Right renal cortex interstitium (tissue), 3 donors: Measurements from ENCODE around the gene CYP4X1. TPM values are rescaled to one million over a fixed set of nuclear protein-coding genes. Genes with fewer than 3 reads are reported as not detected.
"Not testable (repeated sequence)": the region's sequence is repeated elsewhere in the genome, so short reads cannot be mapped to it uniquely, and the experiment has no call there.

Experiments used
- DNase-seq, 3 donors: peaks; one replicate each; pipeline ENCODE4 v3.0.0-alpha.2; 2013; ENCODE audit warnings: low read depth in 3 of 3, low spot score in 2 of 3
- polyA plus RNA-seq, 3 donors: library from polyadenylated mRNA; unstranded; fragments of 120-200 nt; gene quantifications; one replicate each; pipeline ENCODE4 v1.2.1, GENCODE V29; 2013; ENCODE audit not compliant: insufficient read length in 3 of 3

CYP4X1 gene
- 10 to 100 TPM; 10.0 to 13.2 (median 12.3) TPM for polyA plus RNA-seq

- DNase-seq = peak in 1 of 3 donors; percentile 23
Observed at GRCh38 chr1:47023268-47024140, at the start of gene CYP4X1. CYP4X1 (plus strand) TSS chr1:47023669; CDS start chr1:47023818, 149 bp downstream.

- no peak for DNase-seq
Observed at GRCh38 chr1:46983166-46983829, 40.2 kb upstream of the CYP4X1 start.

GRCh38 chr1:46983830-46984586 is 39.5 kb upstream of the CYP4X1 start:
- DNase-seq = no peak

GRCh38 chr1:46990541-46990940 is 32.9 kb upstream of the CYP4X1 start:
- not testable (repeated sequence) for DNase-seq

- DNase-seq = peak; percentile 33 to 65 (median 47)
Observed at GRCh38 chr1:46991083-46991923, 32.2 kb upstream of the CYP4X1 start.

GRCh38 chr1:46996659-46997281 is 26.7 kb upstream of the CYP4X1 start:
- DNase-seq = no peak

GRCh38 chr1:47002211-47002610 is 21.3 kb upstream of the CYP4X1 start:
- DNase-seq = no peak

GRCh38 chr1:47003896-47004403 is 19.5 kb upstream of the CYP4X1 start:
- no peak for DNase-seq

- DNase-seq = not testable (repeated sequence)
Observed at GRCh38 chr1:47006437-47006836, 17.0 kb upstream of the CYP4X1 start.

- no peak for DNase-seq
Observed at GRCh38 chr1:47013293-47013692, 10.2 kb upstream of the CYP4X1 start.

- DNase-seq = no peak
Observed at GRCh38 chr1:47021070-47021469, 2.4 kb upstream of the CYP4X1 start.

- peak in 1 of 3 donors; percentile 6 for DNase-seq
Observed at GRCh38 chr1:47024141-47024801, 802 bp downstream of the CYP4X1 start.

- DNase-seq = no peak
Observed at GRCh38 chr1:47030170-47030805, 6.8 kb downstream of the CYP4X1 start.

- DNase-seq = peak in 1 of 3 donors; percentile 8
Observed at GRCh38 chr1:47031059-47031458, 7.6 kb downstream of the CYP4X1 start.

- no peak for DNase-seq
Observed at GRCh38 chr1:47031585-47031984, 8.1 kb downstream of the CYP4X1 start.

- DNase-seq = no peak
Observed at GRCh38 chr1:47036764-47037163, 13.3 kb downstream of the CYP4X1 start.

GRCh38 chr1:47059376-47059775 is 35.9 kb downstream of the CYP4X1 start:
- no peak for DNase-seq

- no peak for DNase-seq
Observed at GRCh38 chr1:47067097-47067594, 43.7 kb downstream of the CYP4X1 start, which contains the start of gene CYP4Z1. CYP4Z1 (plus strand) TSS chr1:47067231; CDS start chr1:47067491, 260 bp downstream.
